ENCODE data around the gene NUP210. TPM values are rescaled to one million over a fixed set of nuclear protein-coding genes. Genes with fewer than 3 reads are reported as not detected.

NUP210 gene
- total and polyA plus RNA-seq, 4 donors: 9.9 to 38.6 (median 22.9) TPM

DNA sequence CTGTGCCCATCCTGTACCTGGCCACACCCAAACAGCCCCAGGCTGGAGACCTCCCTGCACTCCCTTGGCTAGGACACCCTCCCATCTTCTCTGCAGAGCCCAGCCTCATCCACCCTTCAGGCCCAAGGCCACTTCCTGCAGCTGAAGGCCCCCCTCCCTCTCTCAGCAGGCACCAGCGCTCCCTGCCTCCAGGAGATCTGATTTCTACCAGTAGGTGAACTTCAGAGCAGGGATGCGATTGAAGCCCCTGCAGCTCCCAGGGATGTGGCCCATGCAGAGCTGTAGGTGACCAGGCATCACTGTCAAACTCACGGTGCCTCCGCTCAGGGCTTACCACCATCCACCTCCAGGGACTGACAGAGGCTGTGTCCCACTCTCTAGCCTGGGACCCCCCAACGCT is 96.3 kb downstream of the NUP210 start:
- Histone ChIP-seq H3K9ac (ENCODE audit: low read depth in 1 of 2, low read length in 2 of 2) (no peak overlapping the region), H3K27ac (ENCODE audit: low read depth in 1 of 2, low read length in 2 of 2) (no peak overlapping the region), H3K4me3 (ENCODE audit: low read depth in 1 of 3, low read length in 3 of 3) (no peak overlapping the region), H3K36me3 (ENCODE audit: control insufficient read depth in 4 of 4, insufficient read depth in 3 of 4, low read depth in 1 of 4, low read length in 3 of 4) (peaks cover 14 to 89% (median 43%) of the 10 kb centered on the region in 4 donors), H3K27me3 (ENCODE audit: control insufficient read depth in 4 of 4, insufficient read depth in 4 of 4, low read length in 3 of 4) (no peaks in the 10 kb centered on the region), H3K9me3 (ENCODE audit: control insufficient read depth in 4 of 4, low read length in 3 of 4) (no peaks in the 10 kb centered on the region), H3K4me1 (ENCODE audit: control insufficient read depth in 4 of 4, insufficient read depth in 4 of 4, low read length in 3 of 4) (no peaks in the 10 kb centered on the region)
- TF ChIP-seq, protein P1, sequence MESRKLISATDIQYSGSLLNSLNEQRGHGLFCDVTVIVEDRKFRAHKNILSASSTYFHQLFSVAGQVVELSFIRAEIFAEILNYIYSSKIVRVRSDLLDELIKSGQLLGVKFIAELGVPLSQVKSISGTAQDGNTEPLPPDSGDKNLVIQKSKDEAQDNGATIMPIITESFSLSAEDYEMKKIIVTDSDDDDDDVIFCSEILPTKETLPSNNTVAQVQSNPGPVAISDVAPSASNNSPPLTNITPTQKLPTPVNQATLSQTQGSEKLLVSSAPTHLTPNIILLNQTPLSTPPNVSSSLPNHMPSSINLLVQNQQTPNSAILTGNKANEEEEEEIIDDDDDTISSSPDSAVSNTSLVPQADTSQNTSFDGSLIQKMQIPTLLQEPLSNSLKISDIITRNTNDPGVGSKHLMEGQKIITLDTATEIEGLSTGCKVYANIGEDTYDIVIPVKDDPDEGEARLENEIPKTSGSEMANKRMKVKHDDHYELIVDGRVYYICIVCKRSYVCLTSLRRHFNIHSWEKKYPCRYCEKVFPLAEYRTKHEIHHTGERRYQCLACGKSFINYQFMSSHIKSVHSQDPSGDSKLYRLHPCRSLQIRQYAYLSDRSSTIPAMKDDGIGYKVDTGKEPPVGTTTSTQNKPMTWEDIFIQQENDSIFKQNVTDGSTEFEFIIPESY (IDR thresholded peaks at IDR 0.05): no peak
- TF ChIP-seq YY1 (IDR thresholded peaks at IDR 0.05) (no peak), JUND (IDR thresholded peaks at IDR 0.05) (no peak), CTCF (IDR thresholded peaks at IDR 0.05; ENCODE audit: low read depth, low read length, missing input control) (no peak), HNF4G (IDR thresholded peaks at IDR 0.05) (no peak), GABPA (IDR thresholded peaks at IDR 0.05 in 1 of 2, conservative IDR thresholded peaks at IDR 0.05 in 1 of 2) (no peak), SP1 (IDR thresholded peaks at IDR 0.05) (no peak), EGR1 (IDR thresholded peaks at IDR 0.05; ENCODE audit: low read depth in 2 of 2) (no peak), TAF1 (conservative IDR thresholded peaks at IDR 0.05) (no peak), RAD21 (IDR thresholded peaks at IDR 0.05) (no peak), NR2F2 (IDR thresholded peaks at IDR 0.05) (no peak), ATF3 (IDR thresholded peaks at IDR 0.05) (no peak), HNF4A (conservative IDR thresholded peaks at IDR 0.05) (no peak), FOXA2 (IDR thresholded peaks at IDR 0.05) (no peak), FOXA1 (IDR thresholded peaks at IDR 0.05) (no peak), RXRA (IDR thresholded peaks at IDR 0.05) (no peak)
- TF ChIP-seq, protein P2, sequence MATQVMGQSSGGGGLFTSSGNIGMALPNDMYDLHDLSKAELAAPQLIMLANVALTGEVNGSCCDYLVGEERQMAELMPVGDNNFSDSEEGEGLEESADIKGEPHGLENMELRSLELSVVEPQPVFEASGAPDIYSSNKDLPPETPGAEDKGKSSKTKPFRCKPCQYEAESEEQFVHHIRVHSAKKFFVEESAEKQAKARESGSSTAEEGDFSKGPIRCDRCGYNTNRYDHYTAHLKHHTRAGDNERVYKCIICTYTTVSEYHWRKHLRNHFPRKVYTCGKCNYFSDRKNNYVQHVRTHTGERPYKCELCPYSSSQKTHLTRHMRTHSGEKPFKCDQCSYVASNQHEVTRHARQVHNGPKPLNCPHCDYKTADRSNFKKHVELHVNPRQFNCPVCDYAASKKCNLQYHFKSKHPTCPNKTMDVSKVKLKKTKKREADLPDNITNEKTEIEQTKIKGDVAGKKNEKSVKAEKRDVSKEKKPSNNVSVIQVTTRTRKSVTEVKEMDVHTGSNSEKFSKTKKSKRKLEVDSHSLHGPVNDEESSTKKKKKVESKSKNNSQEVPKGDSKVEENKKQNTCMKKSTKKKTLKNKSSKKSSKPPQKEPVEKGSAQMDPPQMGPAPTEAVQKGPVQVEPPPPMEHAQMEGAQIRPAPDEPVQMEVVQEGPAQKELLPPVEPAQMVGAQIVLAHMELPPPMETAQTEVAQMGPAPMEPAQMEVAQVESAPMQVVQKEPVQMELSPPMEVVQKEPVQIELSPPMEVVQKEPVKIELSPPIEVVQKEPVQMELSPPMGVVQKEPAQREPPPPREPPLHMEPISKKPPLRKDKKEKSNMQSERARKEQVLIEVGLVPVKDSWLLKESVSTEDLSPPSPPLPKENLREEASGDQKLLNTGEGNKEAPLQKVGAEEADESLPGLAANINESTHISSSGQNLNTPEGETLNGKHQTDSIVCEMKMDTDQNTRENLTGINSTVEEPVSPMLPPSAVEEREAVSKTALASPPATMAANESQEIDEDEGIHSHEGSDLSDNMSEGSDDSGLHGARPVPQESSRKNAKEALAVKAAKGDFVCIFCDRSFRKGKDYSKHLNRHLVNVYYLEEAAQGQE (IDR thresholded peaks at IDR 0.05): no peak
- TF ChIP-seq, protein P3, sequence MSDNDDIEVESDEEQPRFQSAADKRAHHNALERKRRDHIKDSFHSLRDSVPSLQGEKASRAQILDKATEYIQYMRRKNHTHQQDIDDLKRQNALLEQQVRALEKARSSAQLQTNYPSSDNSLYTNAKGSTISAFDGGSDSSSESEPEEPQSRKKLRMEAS (IDR thresholded peaks at IDR 0.05): no peak
- DNase-seq (ENCODE audit: low spot score): no peak
- WGBS: 96% methylated on average over 5 of the region's 5 CpGs

Data from liver (tissue), 9 donors.